GM12892 (cell line): ENCODE results near the gene NFKB2.

ENCODE experiments used
- DNase-seq: peaks from one replicate; pipeline ENCODE4 v3.0.0; 2011; ENCODE audit not compliant: insufficient read length
- FAIRE-seq: peaks from 2 replicates; lab custom pipeline; 2011; peaks lifted over from hg19 to GRCh38; lab: Jason Lieb, UNC
- POLR2A ChIP-seq: IDR thresholded peaks from 2 replicates; pipeline ENCODE4 v1.6.1; 2011; ENCODE audit warnings: low read depth, low read length, control low read depth
- POLR2AphosphoS5 ChIP-seq: IDR thresholded peaks from 2 replicates; pipeline ENCODE4 v1.6.1; 2011; ENCODE audit warnings: low read depth, low read length, control low read depth
- TAF1 ChIP-seq: IDR thresholded peaks from 2 replicates; pipeline ENCODE4 v1.6.1; 2011; ENCODE audit warnings: low read depth, mild to moderate bottlenecking, control low read depth, low read length, borderline replicate concordance

NFKB2 gene

GRCh38 chr10:102432162-102432950, 36.9 kb downstream of the NFKB2 start, which contains the start of gene CUEDC2:
CUEDC2 (minus strand) TSS chr10:102432574; CDS start chr10:102425188, 7,386 bp downstream.
- peak; percentile 73; the same call in 1 of the 2 replicates for TF ChIP-seq POLR2A
- TF ChIP-seq TAF1, result peak; percentile 47; the same call in 1 of the 2 replicates
- peak; percentile 71; the same call in 1 of the 2 replicates for TF ChIP-seq POLR2AphosphoS5
- peak; percentile 91 for DNase-seq
- peak; percentile 97 for FAIRE-seq

GRCh38 chr10:102433619-102434046, 38.1 kb downstream of the NFKB2 start:
- no peak for FAIRE-seq
- TF ChIP-seq POLR2A (no peak), TAF1 (no peak), POLR2AphosphoS5 (no peak)
- no peak for DNase-seq

DNA sequence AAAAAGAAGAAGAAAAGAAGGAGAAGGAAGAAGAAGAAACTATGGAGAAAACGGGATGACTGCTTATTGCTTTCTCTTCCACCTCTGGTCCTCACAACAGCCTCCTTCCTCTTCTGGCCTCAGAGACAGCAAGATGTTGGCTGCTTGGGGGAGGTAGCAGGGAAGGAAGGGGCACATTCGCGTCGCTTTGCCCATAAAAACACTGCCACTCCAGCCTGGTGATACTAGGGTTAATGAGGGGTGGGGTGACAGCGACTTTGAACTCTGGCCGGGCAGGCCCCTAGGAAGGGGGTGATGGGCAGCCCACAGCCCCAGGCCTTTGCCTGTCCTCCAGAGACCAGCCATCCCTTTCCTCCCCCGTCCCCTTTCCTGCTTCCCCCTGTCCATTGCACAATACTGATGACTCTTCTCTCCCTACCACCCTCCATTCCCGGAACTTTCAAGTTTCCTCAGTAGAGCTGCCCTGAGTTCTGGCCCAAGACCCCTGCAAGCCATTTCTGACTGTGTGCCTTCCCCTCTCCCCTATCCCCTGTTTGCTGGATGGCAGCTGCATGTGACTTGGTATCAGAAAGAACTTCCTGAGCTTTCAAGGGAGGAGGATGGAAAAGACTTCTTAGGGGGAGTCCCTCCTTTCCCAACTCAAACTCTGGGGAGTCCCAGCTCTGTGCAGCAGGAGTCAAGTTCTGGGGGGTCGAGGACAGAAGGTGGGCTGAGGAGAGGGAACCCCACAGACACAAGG, 39.1 kb downstream of the NFKB2 start:
- TF ChIP-seq POLR2AphosphoS5 (no peak), TAF1 (no peak), POLR2A (no peak)
- DNase-seq, result no peak
- FAIRE-seq, result no peak

DNA sequence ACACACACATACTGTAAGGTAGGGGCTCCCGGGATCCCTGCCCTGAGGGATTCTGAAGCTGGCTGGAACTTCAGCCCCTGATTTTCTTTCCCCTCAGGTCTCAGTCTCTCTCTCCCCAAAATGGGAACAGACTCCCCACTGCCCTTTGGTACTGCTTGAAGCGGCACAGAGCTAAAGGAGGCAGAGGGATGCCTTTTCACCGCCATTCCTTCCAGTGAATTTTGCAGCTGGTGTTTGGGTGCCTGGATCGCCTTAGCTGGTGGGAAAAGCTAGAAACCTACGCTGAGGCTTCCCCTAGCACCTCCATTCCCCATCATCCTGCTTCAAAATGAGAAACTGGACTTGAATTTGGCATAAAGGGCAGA, 39.6 kb downstream of the NFKB2 start:
- FAIRE-seq, result no peak
- TF ChIP-seq POLR2A (no peak), POLR2AphosphoS5 (no peak), TAF1 (no peak)

DNA sequence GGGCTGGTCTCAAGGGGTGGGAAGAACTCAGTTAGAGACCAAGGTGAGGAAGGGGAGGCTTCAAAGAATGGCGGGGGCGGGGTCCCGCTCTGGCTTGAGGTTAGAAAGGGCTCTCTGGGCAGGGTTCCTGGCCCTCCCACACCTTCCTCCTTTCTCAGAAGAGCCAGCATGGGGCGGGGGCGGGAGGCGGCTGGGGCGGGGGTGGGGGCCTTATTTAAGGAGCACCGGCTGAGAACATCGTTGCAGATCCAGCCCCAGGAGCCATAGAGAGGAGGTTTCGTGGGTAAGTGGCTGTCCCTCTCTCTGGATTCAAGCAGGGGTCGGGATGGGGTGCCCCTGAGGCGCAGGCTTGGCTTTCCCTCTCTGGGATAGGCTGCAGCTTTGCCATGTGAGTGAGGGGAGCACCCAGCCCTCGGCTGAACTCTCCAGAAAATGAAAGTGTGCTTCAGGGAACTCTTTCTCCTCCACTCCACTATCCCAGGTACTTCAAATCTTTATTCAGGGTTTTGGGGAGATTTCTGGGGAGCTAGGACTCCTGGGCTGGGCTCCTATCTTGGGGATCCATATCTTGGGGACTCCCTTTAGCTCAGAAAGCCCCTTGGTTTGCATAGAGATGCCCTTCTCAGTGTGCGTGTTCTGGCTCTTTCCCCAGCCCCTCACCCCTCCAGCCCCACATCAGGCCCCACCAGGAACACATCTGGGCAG, 40.2 kb downstream of the NFKB2 start:
- FAIRE-seq, result peak; percentile 38
- TF ChIP-seq POLR2A (peak; percentile 51; the same call in 1 of the 2 replicates), TAF1 (no peak)
- DNase-seq, result no peak

More for the DNA sequence above, 39.6 kb downstream of the NFKB2 start:
- DNase-seq, result no peak

DNA sequence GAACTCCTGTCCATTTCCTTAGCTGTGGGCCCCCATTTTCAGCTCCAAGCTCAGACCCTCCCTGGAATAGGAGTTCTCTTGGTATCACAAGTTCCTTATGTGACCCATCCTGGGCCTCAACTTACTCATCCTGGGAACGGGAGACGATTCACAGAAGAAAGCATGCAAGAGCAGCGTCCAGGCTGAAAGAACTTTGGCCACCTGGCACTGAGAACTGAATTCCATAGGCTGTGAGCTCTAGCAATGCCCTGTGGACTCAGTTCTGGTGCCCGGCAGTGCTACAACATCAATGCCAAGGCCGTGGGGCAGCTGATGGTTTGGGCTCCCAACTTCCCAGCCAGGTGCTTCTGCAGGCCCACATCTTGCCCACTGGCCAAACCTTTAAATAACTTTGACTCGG, 40.8 kb downstream of the NFKB2 start:
- DNase-seq (no peak), FAIRE-seq (no peak)
- TF ChIP-seq TAF1 (no peak), POLR2A (no peak), POLR2AphosphoS5 (no peak)

GRCh38 chr10:102437515-102437914, 42.0 kb downstream of the NFKB2 start:
- no peak for FAIRE-seq
- DNase-seq, result no peak
- TF ChIP-seq POLR2A, result no peak
- no peak for TF ChIP-seq POLR2AphosphoS5
- TF ChIP-seq TAF1, result no peak

DNA sequence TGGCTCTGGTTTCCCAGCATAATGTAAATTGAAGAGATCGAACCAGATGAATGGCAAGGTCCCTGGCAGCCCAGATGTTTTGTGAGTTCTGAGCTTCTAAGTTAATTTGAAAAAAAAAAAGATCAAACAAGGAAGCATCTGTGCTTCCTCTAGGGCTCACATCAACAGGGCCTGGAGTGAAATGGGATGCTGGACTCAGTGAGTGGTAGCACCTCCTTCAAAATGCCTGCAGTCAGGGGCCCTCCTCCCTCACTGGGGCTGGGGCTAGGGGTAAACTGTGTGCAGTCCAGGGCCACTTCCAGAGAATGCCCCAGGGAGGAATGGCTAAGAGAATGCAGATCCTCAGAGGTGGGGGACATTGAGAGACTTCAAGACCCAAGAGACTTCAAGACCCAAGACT, 42.9 kb downstream of the NFKB2 start:
- DNase-seq (no peak), FAIRE-seq (no peak)
- TF ChIP-seq TAF1 (no peak), POLR2AphosphoS5 (no peak), POLR2A (no peak)

DNA sequence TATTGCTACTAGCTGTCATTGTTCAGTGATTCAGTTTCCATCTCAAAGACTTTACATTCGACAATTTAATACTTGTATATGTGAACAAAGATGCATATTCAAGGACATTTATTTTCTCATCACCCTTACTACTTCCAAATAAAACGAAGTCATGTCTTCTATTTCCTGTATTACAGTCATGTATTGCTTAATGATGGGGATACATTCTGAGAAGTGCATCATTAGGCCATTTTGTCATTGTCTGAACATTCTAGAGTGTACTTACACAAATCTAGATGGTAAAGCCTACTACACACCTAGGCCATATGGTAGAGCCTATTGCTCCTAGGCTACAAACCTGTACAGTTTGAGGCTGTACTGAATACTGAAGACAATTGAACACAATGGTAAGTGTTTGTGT, 49.3 kb downstream of the NFKB2 start:
- no peak for DNase-seq
- FAIRE-seq, result no peak
- TF ChIP-seq POLR2A (no peak), TAF1 (no peak), POLR2AphosphoS5 (no peak)

- DNase-seq (no peak), FAIRE-seq (peak; percentile 90)
- TF ChIP-seq POLR2AphosphoS5, result no peak
- no peak for TF ChIP-seq TAF1
- TF ChIP-seq POLR2A, result no peak
These were observed 54.0 kb downstream of the NFKB2 start for GRCh38 chr10:102449321-102450123.
